IMR-90 (cell line): ENCODE data around the gene PAK5. TPM values are rescaled to one million over a fixed set of nuclear protein-coding genes. Genes with fewer than 3 reads are reported as not detected.

Experiments used
- ATAC-seq: fragments of 200-7000 bp; cut with Tn5 transposase; 2 replicates; pipeline ENCODE4 v1.9.1; 2020; ENCODE audit warnings: low read depth, mild to moderate bottlenecking, moderate library complexity
- BruUV-seq: library from RNA; stranded (reverse); fragments of 400-500 nt; replicated peaks from 2 replicates; lab custom pipeline; 2021; lab: Mats Ljungman, UMichigan
- CTCF ChIA-PET: fragments of 300-600 bp; formaldehyde crosslinking; extraction: SDS; loops from one replicate; lab custom pipeline; 2021; ENCODE audit warnings: antibody characterized with exemption; lab: Yijun Ruan, JAX
- POLR2A ChIA-PET: fragments of 300-600 bp; sonication (Branson Sonifier 250); formaldehyde crosslinking; loops from one replicate; lab custom pipeline; 2022; ENCODE audit warnings: antibody characterized with exemption; ENCODE audit not compliant: unreplicated experiment; lab: Charles Lee
- DNase-seq: peaks from one replicate; pipeline ENCODE4 v3.0.0; 2013
- H2AFZ ChIP-seq: replicated peaks from 2 replicates; pipeline ENCODE3; 2013; ENCODE audit warnings: low read length, mild to moderate bottlenecking; ENCODE audit not compliant: poor library complexity
- H2AK5ac ChIP-seq: 2 replicates; pipeline ENCODE4 v1.6.1; 2013; ENCODE audit warnings: low read depth, low read length, inconsistent platforms
- H2AK9ac ChIP-seq: replicated peaks from 2 replicates; pipeline ENCODE3; 2013; ENCODE audit warnings: mild to moderate bottlenecking, low read depth, low read length, moderate library complexity; ENCODE audit not compliant: poor library complexity
- H2BK120ac ChIP-seq: 2 replicates; pipeline ENCODE4 v1.6.1; 2013; ENCODE audit warnings: low read depth, low read length, inconsistent platforms
- H2BK15ac ChIP-seq: 3 replicates; pipeline ENCODE4 v1.6.1; 2013; ENCODE audit warnings: low read depth, low read length, inconsistent platforms
- H2BK20ac ChIP-seq: 2 replicates; pipeline ENCODE4 v1.6.1; 2013; ENCODE audit warnings: low read depth, mild to moderate bottlenecking, inconsistent platforms, low read length, moderate library complexity
- H2BK5ac ChIP-seq: 2 replicates; pipeline ENCODE4 v1.6.1; 2013; ENCODE audit warnings: mild to moderate bottlenecking, low read depth, low read length, inconsistent platforms; ENCODE audit not compliant: poor library complexity, severe bottlenecking
- H3K14ac ChIP-seq: replicated peaks from 2 replicates; pipeline ENCODE4 v1.6.1; 2013; ENCODE audit warnings: low read depth, low read length, inconsistent platforms
- H3K18ac ChIP-seq: 2 replicates; pipeline ENCODE4 v1.6.1; 2013; ENCODE audit warnings: low read depth, low read length, control low read depth
- H3K23ac ChIP-seq: 2 replicates; pipeline ENCODE4 v1.6.1; 2013; ENCODE audit warnings: low read depth, low read length, inconsistent platforms
- H3K27ac ChIP-seq: 2 replicates; pipeline ENCODE4 v1.5.1; 2013; ENCODE audit warnings: mild to moderate bottlenecking, control low read depth, low read length; ENCODE audit not compliant: insufficient read depth
- H3K27me3 ChIP-seq: 2 replicates; pipeline ENCODE4 v1.6.1; 2013; ENCODE audit warnings: low read length; ENCODE audit not compliant: control insufficient read depth, insufficient read depth
- H3K36me3 ChIP-seq: 2 replicates; pipeline ENCODE4 v1.6.1; 2013; ENCODE audit warnings: low read length, mixed read lengths; ENCODE audit not compliant: control insufficient read depth, insufficient read depth
- H3K4ac ChIP-seq: 2 replicates; pipeline ENCODE4 v1.6.1; 2013; ENCODE audit warnings: low read depth, low read length, inconsistent platforms
- H3K4me1 ChIP-seq: 2 replicates; pipeline ENCODE4 v1.6.1; 2013; ENCODE audit warnings: low read length, mixed read lengths; ENCODE audit not compliant: control insufficient read depth, insufficient read depth
- H3K4me2 ChIP-seq: 2 replicates; pipeline ENCODE4 v1.6.1; 2013; ENCODE audit warnings: low read depth, mild to moderate bottlenecking, control low read depth, low read length, moderate library complexity
- H3K4me3 ChIP-seq: 2 replicates; pipeline ENCODE4 v1.5.1; 2013; ENCODE audit warnings: low read depth, mild to moderate bottlenecking, control low read depth, low read length, moderate library complexity; ENCODE audit not compliant: insufficient read depth
- H3K56ac ChIP-seq: 2 replicates; pipeline ENCODE4 v1.6.1; 2013; ENCODE audit warnings: low read length, inconsistent platforms; ENCODE audit not compliant: insufficient read depth; ENCODE audit errors: extremely low read depth
- H3K79me1 ChIP-seq, 2 experiments: 2 replicates each; pipeline ENCODE4 v1.6.1; 2013; ENCODE audit warnings: low read length in 2 of 2, inconsistent platforms in 1 of 2, low read depth in 1 of 2
- H3K9ac ChIP-seq: 2 replicates; pipeline ENCODE4 v1.6.1; 2013; ENCODE audit warnings: low read depth, low read length, control low read depth
- H3K9me1 ChIP-seq: 2 replicates; pipeline ENCODE4 v1.6.1; 2013; ENCODE audit warnings: low read length, inconsistent platforms; ENCODE audit not compliant: insufficient read depth
- H3K9me3 ChIP-seq: 2 replicates; pipeline ENCODE4 v1.6.1; 2013; ENCODE audit warnings: low read length; ENCODE audit not compliant: control insufficient read depth, insufficient read depth
- H4K20me1 ChIP-seq: 2 replicates; pipeline ENCODE4 v1.6.1; 2013; ENCODE audit warnings: low read length, inconsistent platforms; ENCODE audit not compliant: insufficient read depth
- H4K5ac ChIP-seq: 2 replicates; pipeline ENCODE4 v1.6.1; 2013; ENCODE audit warnings: mild to moderate bottlenecking, low read depth, low read length, control low read depth
- H4K8ac ChIP-seq, 2 experiments: 2 replicates each; pipeline ENCODE4 v1.6.1; 2013; ENCODE audit warnings: low read depth in 2 of 2, low read length in 2 of 2, control low read depth in 1 of 2, inconsistent platforms in 1 of 2
- H4K91ac ChIP-seq: 2 replicates; pipeline ENCODE4 v1.6.1; 2013; ENCODE audit warnings: low read depth, low read length, inconsistent platforms; ENCODE audit not compliant: insufficient read depth
- BHLHE40 ChIP-seq: fragments of 150-350 bp; IDR thresholded peaks from 2 replicates; pipeline ENCODE4 v1.6.1; 2016; ENCODE audit warnings: mild to moderate bottlenecking, low read depth, low read length
- CTCF ChIP-seq: conservative IDR thresholded peaks from 2 replicates; pipeline ENCODE4 v1.5.1; 2012; ENCODE audit warnings: mild to moderate bottlenecking, low read depth, low read length, improper control_type of control experiment
- ELK1 ChIP-seq: fragments of 150-350 bp; IDR thresholded peaks from 2 replicates; pipeline ENCODE4 v1.6.1; 2016; ENCODE audit warnings: low read depth, mild to moderate bottlenecking, low read length, moderate library complexity, borderline replicate concordance
- FOS ChIP-seq: fragments of 150-350 bp; IDR thresholded peaks from 2 replicates; pipeline ENCODE4 v1.6.1; 2016; ENCODE audit warnings: low read depth, low read length
- MAFK ChIP-seq: IDR thresholded peaks from 2 replicates; pipeline ENCODE4 v1.6.1; 2012; ENCODE audit warnings: low read depth, low read length, improper control_type of control experiment
- MAZ ChIP-seq: IDR thresholded peaks from 2 replicates; pipeline ENCODE4 v1.6.1; 2012; ENCODE audit warnings: low read depth, mild to moderate bottlenecking, low read length, improper control_type of control experiment, moderate library complexity, borderline replicate concordance
- POLR2A ChIP-seq: IDR thresholded peaks from 2 replicates; pipeline ENCODE4 v1.6.1; 2012; ENCODE audit warnings: mild to moderate bottlenecking, low read depth, low read length
- RAD21 ChIP-seq: IDR thresholded peaks from 2 replicates; pipeline ENCODE4 v1.6.1; 2012; ENCODE audit warnings: low read length, improper control_type of control experiment
- RCOR1 ChIP-seq: IDR thresholded peaks from 2 replicates; pipeline ENCODE4 v1.6.1; 2012; ENCODE audit warnings: mild to moderate bottlenecking, low read length, improper control_type of control experiment; ENCODE audit not compliant: insufficient replicate concordance
- RFX5 ChIP-seq: IDR thresholded peaks from 2 replicates; pipeline ENCODE4 v1.8.0; 2012; ENCODE audit warnings: low read depth, mild to moderate bottlenecking, low read length, moderate library complexity
- SMC3 ChIP-seq: fragments of 150-350 bp; IDR thresholded peaks from 2 replicates; pipeline ENCODE4 v1.6.1; 2016; ENCODE audit warnings: low read depth, mild to moderate bottlenecking, antibody characterized with exemption, low read length, moderate library complexity
- dilution Hi-C: fragments of 300-500 bp; cut with HindIII; formaldehyde crosslinking; loops from one replicate; pipeline ENCODE4 v1.14.3; 2018; ENCODE audit warnings: low sequenced_read_pairs; ENCODE audit not compliant: unreplicated experiment
- in situ Hi-C: fragments of 300-500 bp; cut with MboI; formaldehyde crosslinking; loops from 3 replicates; pipeline ENCODE4 v1.14.3; 2019; ENCODE audit warnings: low sequenced_read_pairs, inconsistent platforms, mixed read lengths
- intact Hi-C: fragments of 100-400 bp; cut with micrococcal nuclease; formaldehyde crosslinking; loops from 2 replicates; pipeline ENCODE4 v1.10.0; 2022
- polyA plus RNA-seq, 3 experiments: library from polyadenylated mRNA; depleted of rRNA; stranded (reverse); fragments of >200 nt; gene quantifications; 2 replicates each; pipeline ENCODE4 v1.2.3, GENCODE V29; 2012; ENCODE audit warnings: low replicate concordance in 1 of 3
- total RNA-seq: library from RNA; depleted of rRNA; stranded (reverse); fragments of >200 nt; gene quantifications from 2 replicates; pipeline ENCODE4 v1.2.3, GENCODE V29; 2012

PAK5 gene
- total and polyA plus RNA-seq, 2 of the 4 experiments (the other 2 are of a cell fraction), result not detected

- ChIA-PET POLR2A (no interaction called here), CTCF (interaction anchor here (0.9 kb wide), 1 partner anchor 23 kb away, joined by 3 read pairs; no protein-coding TSS in a partner anchor)
- H3K4ac ChIP-seq, result no peak overlapping the region
- no peak for DNase-seq
- no peak overlapping the region for H4K91ac ChIP-seq
- H2AFZ ChIP-seq, result no peak overlapping the region
- no peak overlapping the region for H3K4me3 ChIP-seq
- no peak overlapping the region for H3K27ac ChIP-seq
- ATAC-seq, result no peak
- H2AK9ac ChIP-seq, result no peak overlapping the region
- no peak overlapping the region for H2BK120ac ChIP-seq
- no peak overlapping the region for H3K4me2 ChIP-seq
- H3K79me1 ChIP-seq, result no peaks in the 10 kb centered on the region
- dilution Hi-C loops, result no loop called here
- H3K27me3 ChIP-seq, result no peaks in the 10 kb centered on the region
- no peak overlapping the region for H4K5ac ChIP-seq
- H2BK20ac ChIP-seq, result no peak overlapping the region
- no peak overlapping the region for H2AK5ac ChIP-seq
- H2BK5ac ChIP-seq, result no peak overlapping the region
- in situ Hi-C loops, result no loop called here
- H3K23ac ChIP-seq, result no peak overlapping the region
- H3K56ac ChIP-seq, result no peak overlapping the region
- H3K18ac ChIP-seq, result no peak overlapping the region
- intact Hi-C loops, result no loop called here
- BruUV-seq, result no TSS peak
- no peak overlapping the region for H2BK15ac ChIP-seq
- H3K9me3 ChIP-seq, result no peaks in the 10 kb centered on the region
- TF ChIP-seq CTCF (no peak), FOS (no peak), SMC3 (no peak), MAZ (no peak), BHLHE40 (no peak), RAD21 (no peak), POLR2A (no peak), RCOR1 (no peak), ELK1 (no peak), MAFK (no peak), RFX5 (no peak)
- no peak overlapping the region for H3K14ac ChIP-seq
- no peak overlapping the region for H3K9ac ChIP-seq
- no peak overlapping the region for H4K8ac ChIP-seq
- no peaks in the 10 kb centered on the region for H3K36me3 ChIP-seq
- H3K4me1 ChIP-seq, result no peaks in the 10 kb centered on the region
- no peaks in the 10 kb centered on the region for H4K20me1 ChIP-seq
- H3K9me1 ChIP-seq, result no peaks in the 10 kb centered on the region
Measured at GRCh38 chr20:9829835-9830234, 9.0 kb downstream of the PAK5 start.
